Measurements from ENCODE around the gene PDE1A.
A peak's percentile ranks its signal among the peaks of the same experiment; 100 is the strongest.

PDE1A gene

GRCh38 chr2:182447863-182448262 lies 21.0 kb upstream of the PDE1A start:
- no peak for DNase-seq
- peaks cover 3% of the 10 kb centered on the region for H3K27me3 Mint-ChIP-seq (ENCODE audit: low read depth, poor library complexity)
- H3K4me1 Mint-ChIP-seq, result no peaks in the 10 kb centered on the region
- TF ChIP-seq, protein P1, sequence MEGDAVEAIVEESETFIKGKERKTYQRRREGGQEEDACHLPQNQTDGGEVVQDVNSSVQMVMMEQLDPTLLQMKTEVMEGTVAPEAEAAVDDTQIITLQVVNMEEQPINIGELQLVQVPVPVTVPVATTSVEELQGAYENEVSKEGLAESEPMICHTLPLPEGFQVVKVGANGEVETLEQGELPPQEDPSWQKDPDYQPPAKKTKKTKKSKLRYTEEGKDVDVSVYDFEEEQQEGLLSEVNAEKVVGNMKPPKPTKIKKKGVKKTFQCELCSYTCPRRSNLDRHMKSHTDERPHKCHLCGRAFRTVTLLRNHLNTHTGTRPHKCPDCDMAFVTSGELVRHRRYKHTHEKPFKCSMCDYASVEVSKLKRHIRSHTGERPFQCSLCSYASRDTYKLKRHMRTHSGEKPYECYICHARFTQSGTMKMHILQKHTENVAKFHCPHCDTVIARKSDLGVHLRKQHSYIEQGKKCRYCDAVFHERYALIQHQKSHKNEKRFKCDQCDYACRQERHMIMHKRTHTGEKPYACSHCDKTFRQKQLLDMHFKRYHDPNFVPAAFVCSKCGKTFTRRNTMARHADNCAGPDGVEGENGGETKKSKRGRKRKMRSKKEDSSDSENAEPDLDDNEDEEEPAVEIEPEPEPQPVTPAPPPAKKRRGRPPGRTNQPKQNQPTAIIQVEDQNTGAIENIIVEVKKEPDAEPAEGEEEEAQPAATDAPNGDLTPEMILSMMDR (IDR thresholded peaks at IDR 0.05), result no peak
- H3K36me3 Mint-ChIP-seq (ENCODE audit: low read depth), result no peaks in the 10 kb centered on the region
- no peak overlapping the region for H3K27ac Mint-ChIP-seq
- H3K4me3 Mint-ChIP-seq, result no peak overlapping the region
- H3K9me3 Mint-ChIP-seq, result no peaks in the 10 kb centered on the region

DNA sequence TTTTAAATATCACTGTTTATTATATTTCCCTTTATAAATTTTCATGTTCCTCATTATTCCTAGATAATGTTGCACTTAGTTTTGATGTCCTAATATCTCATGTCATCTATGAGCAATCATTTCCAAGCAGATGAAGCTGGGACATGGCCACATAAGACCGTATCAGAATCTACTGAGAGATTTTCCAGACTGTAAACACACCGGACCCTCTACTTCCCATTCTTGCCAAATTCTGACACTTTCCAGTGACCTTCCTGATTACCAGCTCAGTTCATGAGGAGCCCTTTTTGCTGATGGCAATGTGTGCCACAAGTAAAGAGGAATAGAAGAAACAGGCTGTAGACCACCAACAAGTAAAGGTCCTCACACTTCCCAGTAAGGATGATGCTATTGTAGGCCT lies 20.3 kb upstream of the PDE1A start:
- no peak overlapping the region for H3K27ac Mint-ChIP-seq
- no peaks in the 10 kb centered on the region for H3K36me3 Mint-ChIP-seq (ENCODE audit: low read depth)
- peaks cover 3% of the 10 kb centered on the region for H3K27me3 Mint-ChIP-seq (ENCODE audit: low read depth, poor library complexity)
- TF ChIP-seq, protein P1 (IDR thresholded peaks at IDR 0.05), result no peak
- DNase-seq, result no peak
- H3K4me3 Mint-ChIP-seq, result no peak overlapping the region
- no peaks in the 10 kb centered on the region for H3K4me1 Mint-ChIP-seq
- no peaks in the 10 kb centered on the region for H3K9me3 Mint-ChIP-seq

DNA sequence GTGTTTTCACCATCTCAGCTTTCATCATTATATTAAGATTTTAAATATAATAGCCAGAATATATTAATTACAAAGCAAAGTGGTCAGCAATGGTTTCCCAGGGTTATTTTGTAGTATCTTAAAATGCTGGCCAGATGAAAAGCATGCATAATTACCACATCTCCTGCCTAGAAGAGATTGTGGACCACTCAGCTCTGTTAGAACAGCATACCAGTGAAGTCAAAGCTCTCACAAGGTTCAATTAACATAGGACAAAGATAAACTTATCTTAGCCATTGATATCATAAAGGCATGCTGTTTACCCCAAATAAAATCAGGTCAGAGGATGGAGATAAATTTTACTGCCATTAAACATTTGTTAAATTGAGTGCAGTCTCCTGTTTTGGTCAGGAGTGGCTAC lies 19.3 kb upstream of the PDE1A start:
- H3K36me3 Mint-ChIP-seq (ENCODE audit: low read depth), result no peaks in the 10 kb centered on the region
- no peak for DNase-seq
- peaks cover 3% of the 10 kb centered on the region for H3K27me3 Mint-ChIP-seq (ENCODE audit: low read depth, poor library complexity)
- no peak overlapping the region for H3K4me3 Mint-ChIP-seq
- no peaks in the 10 kb centered on the region for H3K9me3 Mint-ChIP-seq
- TF ChIP-seq, protein P1 (IDR thresholded peaks at IDR 0.05), result no peak
- no peaks in the 10 kb centered on the region for H3K4me1 Mint-ChIP-seq
- no peak overlapping the region for H3K27ac Mint-ChIP-seq

DNA sequence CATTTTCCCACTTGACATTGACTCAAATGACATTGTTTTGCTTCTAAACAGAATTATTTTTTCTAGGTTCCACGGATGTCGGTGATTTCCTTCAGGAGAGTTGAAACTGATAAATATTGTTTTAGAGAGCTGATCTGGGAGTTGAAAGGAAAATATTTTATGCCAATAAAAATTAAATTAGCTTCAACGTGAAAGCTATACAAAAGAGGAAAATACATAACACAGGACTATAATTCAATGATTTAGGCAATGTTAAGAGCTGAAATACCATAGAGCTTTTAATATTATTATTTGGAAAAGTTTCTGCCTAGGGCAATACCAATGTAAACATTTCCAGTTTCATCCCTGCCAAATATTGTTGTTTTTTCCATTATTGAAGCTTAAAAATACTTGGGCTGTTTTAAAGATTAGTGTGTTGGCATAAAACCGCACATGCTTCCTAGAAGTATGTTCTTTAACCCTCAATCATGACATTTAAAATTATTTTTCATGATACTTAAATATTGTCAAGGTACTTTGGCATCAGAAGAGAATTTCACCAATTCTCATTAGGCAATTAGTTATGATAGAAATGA lies 18.6 kb upstream of the PDE1A start:
- Mint-ChIP-seq H3K27me3 (ENCODE audit: low read depth, poor library complexity) (peaks cover 3% of the 10 kb centered on the region), H3K4me3 (no peak overlapping the region), H3K4me1 (peaks cover 4% of the 10 kb centered on the region), H3K9me3 (no peaks in the 10 kb centered on the region), H3K36me3 (ENCODE audit: low read depth) (no peaks in the 10 kb centered on the region), H3K27ac (no peak overlapping the region)
- TF ChIP-seq, protein P1 (IDR thresholded peaks at IDR 0.05), result no peak
- DNase-seq, result no peak

GRCh38 chr2:182444806-182445205 lies 18.0 kb upstream of the PDE1A start:
- H3K27ac Mint-ChIP-seq, result no peak overlapping the region
- DNase-seq, result no peak
- H3K36me3 Mint-ChIP-seq (ENCODE audit: low read depth), result no peaks in the 10 kb centered on the region
- H3K27me3 Mint-ChIP-seq (ENCODE audit: low read depth, poor library complexity), result peaks cover 3% of the 10 kb centered on the region
- H3K4me1 Mint-ChIP-seq, result peaks cover 4% of the 10 kb centered on the region
- no peaks in the 10 kb centered on the region for H3K9me3 Mint-ChIP-seq
- H3K4me3 Mint-ChIP-seq, result no peak overlapping the region
- TF ChIP-seq, protein P1 (IDR thresholded peaks at IDR 0.05), result no peak

- peak overlapping the region; percentile 15 for H3K27ac Mint-ChIP-seq
Measured at GRCh38 chr2:182444170-182444569, 17.3 kb upstream of the PDE1A start.

More at GRCh38 chr2:182444170-182444569, 17.3 kb upstream of the PDE1A start:
- H3K4me3 Mint-ChIP-seq, result no peak overlapping the region
- H3K36me3 Mint-ChIP-seq (ENCODE audit: low read depth), result no peaks in the 10 kb centered on the region
- H3K27me3 Mint-ChIP-seq (ENCODE audit: low read depth, poor library complexity), result peaks cover 3% of the 10 kb centered on the region
- TF ChIP-seq, protein P1 (IDR thresholded peaks at IDR 0.05), result no peak
- peaks cover 4% of the 10 kb centered on the region for H3K4me1 Mint-ChIP-seq
- H3K9me3 Mint-ChIP-seq, result no peaks in the 10 kb centered on the region
- no peak for DNase-seq
